ENCODE data around the gene USP36. TPM values are rescaled to one million over a fixed set of nuclear protein-coding genes. Genes with fewer than 3 reads are reported as not detected.

USP36 gene
- total and polyA plus RNA-seq, 9 of the 15 experiments (the other 6 are each of a cell fraction or from before 2014, with no cell fraction given), result 6.4 to 72.8 (median 22.5) TPM

GRCh38 chr17:78774453-78774852 is 66.2 kb downstream of the USP36 start:
- ATAC-seq, result peak; percentile 21; the same call in 1 of the 3 replicates
- WGBS (ENCODE audit: insufficient coverage, low coverage, missing lambda C conversion rate), result 89% methylated on average over 2 of the region's 2 CpGs
- no peaks in the 10 kb centered on the region for H3K27me3 ChIP-seq (ENCODE audit: control insufficient read depth in 2 of 2, insufficient read depth in 2 of 2, low read length in 2 of 2)
- DNase-seq (ENCODE audit: extremely low read depth in 1 of 4, low spot score in 3 of 4), result no peak
- H4K20me1 ChIP-seq (replicated peaks; ENCODE audit: control insufficient read depth, insufficient read depth, low read length), result 0 out of 2 replicates have a peak, but pooled peaks cover under 1% of the 10 kb centered on the region
- ChIA-PET CTCF (ENCODE audit: low intra/inter-chr PET ratio) (no interaction called here), POLR2A (interaction anchor here (1.1 kb wide), 1 partner anchor 10 kb away, joined by 3 read pairs; no protein-coding TSS in a partner anchor)
- FAIRE-seq, result no peak
- peaks cover 47% of the 10 kb centered on the region for H3K79me2 ChIP-seq (ENCODE audit: control insufficient read depth, insufficient read depth, low read length)
- no peak overlapping the region for H3K4me3 ChIP-seq
- no peak overlapping the region for H3K9ac ChIP-seq (ENCODE audit: insufficient read depth in 1 of 2, low read depth in 2 of 2, low read length in 2 of 2)
- peaks cover 1% of the 10 kb centered on the region; the same call in 1 of the 3 replicates for H3K36me3 ChIP-seq (ENCODE audit: control insufficient read depth, insufficient read depth, low read length)
- no peak overlapping the region for H3K4me2 ChIP-seq (ENCODE audit: insufficient read depth, low read length)
- no peak overlapping the region for H3K27ac ChIP-seq (ENCODE audit: extremely low read depth, low read depth, low read length)
- H3K4me1 ChIP-seq (replicated peaks in 1 of 2; ENCODE audit: control insufficient read depth in 2 of 2, insufficient read depth in 2 of 2, low read length in 2 of 2), result peaks cover 0 to 4% of the 10 kb centered on the region in 2 experiments; a peak in 3 of 5 replicates
- BruUV-seq (replicated peaks), result no TSS peak
- in situ Hi-C loops (cut with MboI) (no loop called here), intact Hi-C loops (cut with micrococcal nuclease) (no loop called here)
- H3K9me1 ChIP-seq (ENCODE audit: control insufficient read depth, insufficient read depth, low read length), result no peaks in the 10 kb centered on the region
- no peaks in the 10 kb centered on the region for H3K9me3 ChIP-seq (replicated peaks; ENCODE audit: control insufficient read depth, insufficient read depth, low read depth, low read length)
- H2AFZ ChIP-seq (ENCODE audit: low read depth, low read length), result no peak overlapping the region
- TF ChIP-seq NR0B1 (IDR thresholded peaks at IDR 0.05; ENCODE audit: partially characterized antibody), result no peak
- no peak for TF ChIP-seq STAG1 (CRISPR knock-in tag; IDR thresholded peaks at IDR 0.05; ENCODE audit: borderline replicate concordance)
- TF ChIP-seq MTA1 (IDR thresholded peaks at IDR 0.05; ENCODE audit: borderline replicate concordance), result no peak
- TF ChIP-seq ZNF232 (CRISPR knock-in tag; IDR thresholded peaks at IDR 0.05), result no peak
- no peak for TF ChIP-seq KDM2B (CRISPR knock-in tag; IDR thresholded peaks at IDR 0.05)
- TF ChIP-seq SOX6 (IDR thresholded peaks at IDR 0.05), result no peak
- no peak for TF ChIP-seq MAFG (tag; conservative IDR thresholded peaks at IDR 0.05)
- no peak for TF ChIP-seq THAP12 (CRISPR knock-in tag; IDR thresholded peaks at IDR 0.05)
- TF ChIP-seq SRSF3 (IDR thresholded peaks at IDR 0.05; ENCODE audit: insufficient read depth, low read length), result no peak
- no peak for TF ChIP-seq REST (IDR thresholded peaks at IDR 0.05; ENCODE audit: borderline replicate concordance)
- TF ChIP-seq REST (CRISPR knock-in tag; IDR thresholded peaks at IDR 0.05; ENCODE audit: low read depth), result no peak

All from K562 (cell line).